Measurements from ENCODE around the gene NCAM1. TPM values are rescaled to one million over a fixed set of nuclear protein-coding genes. Genes with fewer than 3 reads are reported as not detected.

The NCAM1 gene
- polyA plus RNA-seq, 1 donor (not counting 4 experiments of a cell fraction or from before 2014, with no cell fraction given), result 0.04 TPM

- no peak for FAIRE-seq
- Histone ChIP-seq H3K9ac (ENCODE audit: control insufficient read depth, extremely low read depth, insufficient read depth, low read length) (no peak overlapping the region), H3K79me2 (ENCODE audit: control insufficient read depth, insufficient read depth, low read length) (no peaks in the 10 kb centered on the region), H3K9me1 (ENCODE audit: control insufficient read depth, extremely low read depth, insufficient read depth, low read length) (no peaks in the 10 kb centered on the region), H3K27me3 (ENCODE audit: control insufficient read depth, extremely low read depth, insufficient read depth, low read length) (no peaks in the 10 kb centered on the region), H3K4me2 (ENCODE audit: control insufficient read depth, extremely low read depth, insufficient read depth, low read depth, low read length) (no peak overlapping the region), H3K4me1 (ENCODE audit: control insufficient read depth, extremely low read depth, insufficient read depth, low read length) (no peaks in the 10 kb centered on the region), H3K4me3 (ENCODE audit: control insufficient read depth in 2 of 3, extremely low read depth in 1 of 3, insufficient read depth in 2 of 3, low read depth in 1 of 3, low read length in 3 of 3) (no peak overlapping the region), H2AFZ (ENCODE audit: control insufficient read depth, low read length) (no peak overlapping the region), H3K9me3 (ENCODE audit: control insufficient read depth, low read depth, low read length) (no peaks in the 10 kb centered on the region), H3K36me3 (ENCODE audit: control insufficient read depth in 2 of 2, extremely low read depth in 1 of 2, insufficient read depth in 2 of 2, low read length in 2 of 2) (no peaks in the 10 kb centered on the region), H4K20me1 (ENCODE audit: control insufficient read depth, extremely low read depth, insufficient read depth, low read length) (no peaks in the 10 kb centered on the region), H3K27ac (ENCODE audit: control insufficient read depth, insufficient read depth, low read length) (no peak overlapping the region)
- TF ChIP-seq EZH2 (IDR thresholded peaks at IDR 0.05; ENCODE audit: low read length), result no peak
- TF ChIP-seq, protein P1, sequence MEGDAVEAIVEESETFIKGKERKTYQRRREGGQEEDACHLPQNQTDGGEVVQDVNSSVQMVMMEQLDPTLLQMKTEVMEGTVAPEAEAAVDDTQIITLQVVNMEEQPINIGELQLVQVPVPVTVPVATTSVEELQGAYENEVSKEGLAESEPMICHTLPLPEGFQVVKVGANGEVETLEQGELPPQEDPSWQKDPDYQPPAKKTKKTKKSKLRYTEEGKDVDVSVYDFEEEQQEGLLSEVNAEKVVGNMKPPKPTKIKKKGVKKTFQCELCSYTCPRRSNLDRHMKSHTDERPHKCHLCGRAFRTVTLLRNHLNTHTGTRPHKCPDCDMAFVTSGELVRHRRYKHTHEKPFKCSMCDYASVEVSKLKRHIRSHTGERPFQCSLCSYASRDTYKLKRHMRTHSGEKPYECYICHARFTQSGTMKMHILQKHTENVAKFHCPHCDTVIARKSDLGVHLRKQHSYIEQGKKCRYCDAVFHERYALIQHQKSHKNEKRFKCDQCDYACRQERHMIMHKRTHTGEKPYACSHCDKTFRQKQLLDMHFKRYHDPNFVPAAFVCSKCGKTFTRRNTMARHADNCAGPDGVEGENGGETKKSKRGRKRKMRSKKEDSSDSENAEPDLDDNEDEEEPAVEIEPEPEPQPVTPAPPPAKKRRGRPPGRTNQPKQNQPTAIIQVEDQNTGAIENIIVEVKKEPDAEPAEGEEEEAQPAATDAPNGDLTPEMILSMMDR (optimal IDR thresholded peaks at IDR 0.05 in 1 of 3, IDR thresholded peaks at IDR 0.05 in 1 of 3, conservative IDR thresholded peaks at IDR 0.05 in 1 of 3; ENCODE audit: extremely low read depth in 1 of 3, insufficient read depth in 2 of 3, low read length in 3 of 3), result no peak
- dilution Hi-C loops (cut with MboI; ENCODE audit: extremely low pct_ligation_motif_present, low sequenced_read_pairs), result no loop called here
- no peak for DNase-seq (ENCODE audit: low read depth, low spot score)
These were observed 59.9 kb downstream of the NCAM1 start for GRCh38 chr11:113021111-113021510.

DNA sequence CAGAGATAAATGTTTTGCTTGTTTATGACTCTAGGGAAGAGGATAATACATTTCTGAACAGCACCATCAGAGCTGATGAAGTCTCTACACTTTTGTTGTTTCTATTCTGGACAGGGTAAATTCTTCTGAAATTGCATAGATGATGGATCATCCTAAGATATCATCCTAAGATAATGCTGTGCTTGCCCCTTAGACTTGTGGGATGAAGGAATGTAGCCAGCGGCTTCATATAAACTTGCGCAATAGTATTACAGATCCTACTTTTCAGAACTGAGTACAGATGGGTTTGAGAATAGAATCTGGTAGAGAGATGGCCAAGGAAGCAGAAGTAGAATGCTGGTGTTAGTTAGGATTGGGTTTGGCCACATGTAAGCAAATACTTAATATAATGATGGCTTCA, 61.0 kb downstream of the NCAM1 start:
- Histone ChIP-seq H3K4me2 (ENCODE audit: control insufficient read depth, extremely low read depth, insufficient read depth, low read depth, low read length) (no peak overlapping the region), H3K4me1 (ENCODE audit: control insufficient read depth, extremely low read depth, insufficient read depth, low read length) (no peaks in the 10 kb centered on the region), H3K27ac (ENCODE audit: control insufficient read depth, insufficient read depth, low read length) (no peak overlapping the region), H4K20me1 (ENCODE audit: control insufficient read depth, extremely low read depth, insufficient read depth, low read length) (no peaks in the 10 kb centered on the region), H3K4me3 (ENCODE audit: control insufficient read depth in 2 of 3, extremely low read depth in 1 of 3, insufficient read depth in 2 of 3, low read depth in 1 of 3, low read length in 3 of 3) (no peak overlapping the region), H3K9me3 (ENCODE audit: control insufficient read depth, low read depth, low read length) (no peaks in the 10 kb centered on the region), H3K36me3 (ENCODE audit: control insufficient read depth in 2 of 2, extremely low read depth in 1 of 2, insufficient read depth in 2 of 2, low read length in 2 of 2) (no peaks in the 10 kb centered on the region), H3K9me1 (ENCODE audit: control insufficient read depth, extremely low read depth, insufficient read depth, low read length) (no peaks in the 10 kb centered on the region), H3K9ac (ENCODE audit: control insufficient read depth, extremely low read depth, insufficient read depth, low read length) (no peak overlapping the region), H2AFZ (ENCODE audit: control insufficient read depth, low read length) (no peak overlapping the region), H3K79me2 (ENCODE audit: control insufficient read depth, insufficient read depth, low read length) (no peaks in the 10 kb centered on the region), H3K27me3 (ENCODE audit: control insufficient read depth, extremely low read depth, insufficient read depth, low read length) (no peaks in the 10 kb centered on the region)
- dilution Hi-C loops (cut with MboI; ENCODE audit: extremely low pct_ligation_motif_present, low sequenced_read_pairs), result no loop called here
- DNase-seq (ENCODE audit: low read depth, low spot score) (no peak), FAIRE-seq (no peak)
- TF ChIP-seq, protein P1 (optimal IDR thresholded peaks at IDR 0.05 in 1 of 3, IDR thresholded peaks at IDR 0.05 in 1 of 3, conservative IDR thresholded peaks at IDR 0.05 in 1 of 3; ENCODE audit: extremely low read depth in 1 of 3, insufficient read depth in 2 of 3, low read length in 3 of 3), result no peak
- no peak for TF ChIP-seq EZH2 (IDR thresholded peaks at IDR 0.05; ENCODE audit: low read length)
